IPS DF 6.9 (cell line): ENCODE measurements around the gene BTBD16.

ENCODE experiments used
- DNase-seq: peaks from one replicate; pipeline ENCODE4 v3.0.0-alpha.2; 2013; ENCODE audit warnings: low read depth, low spot score
- H3K27ac ChIP-seq: one replicate; pipeline ENCODE4 v1.5.1; 2013; ENCODE audit warnings: low read length, control low read depth
- H3K27me3 ChIP-seq: 2 replicates; pipeline ENCODE4 v1.6.1; 2013; ENCODE audit warnings: mild to moderate bottlenecking, low read length; ENCODE audit not compliant: control insufficient read depth, insufficient read depth
- H3K36me3 ChIP-seq: 2 replicates; pipeline ENCODE4 v1.6.1; 2013; ENCODE audit warnings: low read length; ENCODE audit not compliant: control insufficient read depth, insufficient read depth
- H3K4me1 ChIP-seq: 2 replicates; pipeline ENCODE4 v1.6.1; 2013; ENCODE audit warnings: low read length; ENCODE audit not compliant: control insufficient read depth, insufficient read depth
- H3K4me3 ChIP-seq: 2 replicates; pipeline ENCODE4 v1.5.1; 2013; ENCODE audit warnings: mild to moderate bottlenecking, low read length
- H3K9me3 ChIP-seq: 2 replicates; pipeline ENCODE4 v1.6.1; 2013; ENCODE audit warnings: low read length, inconsistent platforms; ENCODE audit not compliant: control insufficient read depth, insufficient read depth
- WGBS: extraction: QIAGEN DNeasy Blood & Tissue Kit; methylation state at CpG from one replicate; pipeline ENCODE4 v1.1.7; 2013; ENCODE audit warnings: mixed read lengths, missing lambda C conversion rate; ENCODE audit not compliant: insufficient read length, insufficient coverage; 5-methylcytosine and 5-hydroxymethylcytosine counted together

Gene BTBD16

GRCh38 chr10:122373108-122373507 is 102.0 kb downstream of the BTBD16 start:
- no peak overlapping the region for H3K4me3 ChIP-seq
- no peaks in the 10 kb centered on the region for H3K36me3 ChIP-seq
- 0 out of 2 replicates have a peak, but pooled peaks cover 1% of the 10 kb centered on the region for H3K4me1 ChIP-seq
- H3K27ac ChIP-seq, result no peak overlapping the region
- WGBS, result no CpG with 5 or more reads among the region's 4 CpGs
- H3K27me3 ChIP-seq, result peaks cover 2% of the 10 kb centered on the region; the same call in 1 of the 2 replicates
- H3K9me3 ChIP-seq, result no peaks in the 10 kb centered on the region
- DNase-seq, result no peak

- H3K4me3 ChIP-seq, result peak overlapping the region; percentile 77; the same call in 1 of the 2 replicates
- H3K36me3 ChIP-seq, result no peaks in the 10 kb centered on the region
- H3K9me3 ChIP-seq, result no peaks in the 10 kb centered on the region
- peaks cover 2% of the 10 kb centered on the region; the same call in 1 of the 2 replicates for H3K27me3 ChIP-seq
- H3K4me1 ChIP-seq, result no peaks in the 10 kb centered on the region
- no peak overlapping the region for H3K27ac ChIP-seq
- DNase-seq, result no peak
- no CpG with 5 or more reads among the region's 13 CpGs for WGBS
Observed at GRCh38 chr10:122373721-122374120, 102.6 kb downstream of the BTBD16 start.

GRCh38 chr10:122374237-122374858 is 103.3 kb downstream of the BTBD16 start, which contains the start of gene PLEKHA1:
Gene PLEKHA1, plus strand, starts transcription at chr10:122374708. Its CDS starts 18,493 bp downstream, at chr10:122393201.
- no peaks in the 10 kb centered on the region for H3K4me1 ChIP-seq
- no CpG with 5 or more reads among the region's 71 CpGs for WGBS
- H3K36me3 ChIP-seq, result no peaks in the 10 kb centered on the region
- H3K27ac ChIP-seq, result no peak within 1 kb of the TSS
- peaks cover 2% of the 10 kb centered on the region; the same call in 1 of the 2 replicates for H3K27me3 ChIP-seq
- H3K4me3 ChIP-seq, result peak within 1 kb of the TSS; percentile 77
- no peaks in the 10 kb centered on the region for H3K9me3 ChIP-seq
- DNase-seq, result peak; percentile 67

- H3K27ac ChIP-seq, result no peak overlapping the region
- H3K9me3 ChIP-seq, result no peaks in the 10 kb centered on the region
- peak overlapping the region; percentile 77 for H3K4me3 ChIP-seq
- no CpG with 5 or more reads among the region's 89 CpGs for WGBS
- no peaks in the 10 kb centered on the region for H3K36me3 ChIP-seq
- no peak for DNase-seq
- H3K4me1 ChIP-seq, result no peaks in the 10 kb centered on the region
- peaks cover 2% of the 10 kb centered on the region; the same call in 1 of the 2 replicates for H3K27me3 ChIP-seq
Observed at GRCh38 chr10:122374859-122375678, 104.0 kb downstream of the BTBD16 start.

- DNase-seq, result no peak
- Histone ChIP-seq H3K4me3 (peak overlapping the region; percentile 77; the same call in 1 of the 2 replicates), H3K27ac (no peak overlapping the region), H3K9me3 (no peaks in the 10 kb centered on the region), H3K27me3 (peaks cover 2% of the 10 kb centered on the region; the same call in 1 of the 2 replicates), H3K36me3 (no peaks in the 10 kb centered on the region), H3K4me1 (no peaks in the 10 kb centered on the region)
- no CpG with 5 or more reads among the region's 7 CpGs for WGBS
Observed at GRCh38 chr10:122375679-122376160, 104.6 kb downstream of the BTBD16 start.

- H3K9me3 ChIP-seq, result no peaks in the 10 kb centered on the region
- no CpG with 5 or more reads among the region's 11 CpGs for WGBS
- no peak overlapping the region for H3K4me3 ChIP-seq
- DNase-seq, result no peak
- no peak overlapping the region for H3K27ac ChIP-seq
- peaks cover 2% of the 10 kb centered on the region; the same call in 1 of the 2 replicates for H3K27me3 ChIP-seq
- H3K36me3 ChIP-seq, result no peaks in the 10 kb centered on the region
- no peaks in the 10 kb centered on the region for H3K4me1 ChIP-seq
Observed at GRCh38 chr10:122376364-122376961, 105.4 kb downstream of the BTBD16 start.

GRCh38 chr10:122379041-122379440 is 107.9 kb downstream of the BTBD16 start:
- Histone ChIP-seq H3K4me3 (no peak overlapping the region), H3K36me3 (no peaks in the 10 kb centered on the region), H3K9me3 (no peaks in the 10 kb centered on the region), H3K27me3 (no peaks in the 10 kb centered on the region), H3K27ac (no peak overlapping the region), H3K4me1 (no peaks in the 10 kb centered on the region)
- DNase-seq, result no peak
- WGBS, result no CpG with 5 or more reads among the region's 5 CpGs

GRCh38 chr10:122379537-122379936 is 108.4 kb downstream of the BTBD16 start:
- DNase-seq, result no peak
- no CpG with 5 or more reads among the region's 2 CpGs for WGBS
- Histone ChIP-seq H3K27me3 (no peaks in the 10 kb centered on the region), H3K36me3 (no peaks in the 10 kb centered on the region), H3K27ac (no peak overlapping the region), H3K4me1 (no peaks in the 10 kb centered on the region), H3K9me3 (no peaks in the 10 kb centered on the region), H3K4me3 (no peak overlapping the region)

GRCh38 chr10:122380703-122381102 is 109.6 kb downstream of the BTBD16 start:
- Histone ChIP-seq H3K4me3 (no peak overlapping the region), H3K36me3 (no peaks in the 10 kb centered on the region), H3K27me3 (no peaks in the 10 kb centered on the region), H3K27ac (no peak overlapping the region), H3K4me1 (no peaks in the 10 kb centered on the region), H3K9me3 (no peaks in the 10 kb centered on the region)
- WGBS, result 100% methylated on average over 1 of the region's 4 CpGs
- no peak for DNase-seq

- H3K4me3 ChIP-seq, result no peak overlapping the region
- WGBS, result no CpG with 5 or more reads among the region's 2 CpGs
- no peak overlapping the region for H3K27ac ChIP-seq
- DNase-seq, result no peak
- no peaks in the 10 kb centered on the region for H3K36me3 ChIP-seq
- no peaks in the 10 kb centered on the region for H3K27me3 ChIP-seq
- no peaks in the 10 kb centered on the region for H3K9me3 ChIP-seq
- H3K4me1 ChIP-seq, result no peaks in the 10 kb centered on the region
Observed at GRCh38 chr10:122381680-122382079, 110.6 kb downstream of the BTBD16 start.
